HG02678 (cell line): Measurements from ENCODE around the gene AQP11.

ENCODE experiments used
- ATAC-seq: cut with Tn5 transposase; IDR thresholded peaks from one replicate; pipeline ENCODE4 v1.9.1; 2021; ENCODE audit warnings: mild to moderate bottlenecking, moderate library complexity; ENCODE audit not compliant: unreplicated experiment

AQP11 gene

GRCh38 chr11:77658213-77659013, 68.7 kb downstream of the AQP11 start:
- no peak for ATAC-seq
